EL (cell line): ENCODE measurements around the gene C22orf42.
"Not testable (repeated sequence)": the region's sequence is repeated elsewhere in the genome, so short reads cannot be mapped to it uniquely, and the experiment has no call there.

ENCODE experiments used
- DNase-seq: peaks from one replicate; pipeline ENCODE4 v3.0.0-alpha.2; 2016

C22orf42 gene

GRCh38 chr22:32158712-32159533 lies at the start of gene C22orf42:
Gene C22orf42 (minus strand): TSS chr22:32159303. CDS start chr22:32159215, 88 bp downstream.
- DNase-seq: no peak

- DNase-seq: no peak
These were observed 49.6 kb upstream of the C22orf42 start for GRCh38 chr22:32208681-32209080.

GRCh38 chr22:32207971-32208480 lies 48.9 kb upstream of the C22orf42 start:
- no peak for DNase-seq

GRCh38 chr22:32206774-32207758 lies 48.0 kb upstream of the C22orf42 start:
- DNase-seq: peak; percentile 9

- no peak for DNase-seq
These were observed 47.1 kb upstream of the C22orf42 start for GRCh38 chr22:32205974-32206773.

- peak; percentile 62 for DNase-seq
These were observed 46.0 kb upstream of the C22orf42 start, which contains the start of gene RFPL2 for GRCh38 chr22:32204856-32205722. Gene RFPL2 (minus strand): TSS chr22:32205073. CDS start chr22:32202451, 2,622 bp downstream.

GRCh38 chr22:32204040-32204855 lies 45.1 kb upstream of the C22orf42 start:
- no peak for DNase-seq

- DNase-seq: no peak
These were observed 44.3 kb upstream of the C22orf42 start for GRCh38 chr22:32203181-32204039.

GRCh38 chr22:32202539-32203180 lies 43.6 kb upstream of the C22orf42 start:
- DNase-seq: peak; percentile 36

GRCh38 chr22:32202161-32202538 lies 43.0 kb upstream of the C22orf42 start:
- no peak for DNase-seq

GRCh38 chr22:32200752-32201151 lies 41.6 kb upstream of the C22orf42 start:
- no peak for DNase-seq

GRCh38 chr22:32199961-32200360 lies 40.9 kb upstream of the C22orf42 start:
- DNase-seq: no peak

- DNase-seq: no peak
These were observed 40.2 kb upstream of the C22orf42 start for GRCh38 chr22:32199341-32199740.

GRCh38 chr22:32197553-32198226 lies 38.6 kb upstream of the C22orf42 start:
- not testable (repeated sequence) for DNase-seq

GRCh38 chr22:32195900-32196299 lies 36.8 kb upstream of the C22orf42 start:
- not testable (repeated sequence) for DNase-seq

GRCh38 chr22:32193346-32193745 lies 34.2 kb upstream of the C22orf42 start:
- DNase-seq: not testable (repeated sequence)

- DNase-seq: not testable (repeated sequence)
These were observed 31.9 kb upstream of the C22orf42 start for GRCh38 chr22:32191021-32191420.

GRCh38 chr22:32185821-32186220 lies 26.7 kb upstream of the C22orf42 start:
- DNase-seq: no peak
